Measurements from ENCODE around the gene EDDM13. TPM values are rescaled to one million over a fixed set of nuclear protein-coding genes. Genes with fewer than 3 reads are reported as not detected.

EDDM13 gene
- total and polyA plus RNA-seq, 10 donors: 0.71 to 1.2 (median 1.1) TPM; not detected in 7

DNA sequence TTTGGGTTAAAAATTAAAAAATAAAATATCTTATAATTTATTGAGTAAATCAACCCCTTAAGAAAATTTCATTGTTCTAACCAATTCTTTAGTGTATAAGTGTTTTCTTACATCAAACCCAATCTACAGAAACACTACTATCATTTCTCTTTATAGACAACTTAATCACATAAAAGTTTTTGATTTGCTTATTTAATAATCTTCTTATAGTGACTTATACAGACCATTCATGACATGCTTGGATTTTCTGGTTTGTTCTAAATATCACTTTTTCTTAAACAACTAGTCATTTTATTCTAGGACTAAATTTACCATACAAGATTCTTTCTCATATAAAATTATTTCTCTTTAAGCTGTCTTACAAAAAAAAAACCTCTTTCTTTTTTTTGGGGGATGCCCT lies 69.4 kb downstream of the EDDM13 start:
- no peaks in the 10 kb centered on the region for H3K36me3 ChIP-seq
- no peak overlapping the region for H3K27ac ChIP-seq
- no peak for TF ChIP-seq POLR2AphosphoS5 (IDR thresholded peaks at IDR 0.05)
- TF ChIP-seq, protein P1, sequence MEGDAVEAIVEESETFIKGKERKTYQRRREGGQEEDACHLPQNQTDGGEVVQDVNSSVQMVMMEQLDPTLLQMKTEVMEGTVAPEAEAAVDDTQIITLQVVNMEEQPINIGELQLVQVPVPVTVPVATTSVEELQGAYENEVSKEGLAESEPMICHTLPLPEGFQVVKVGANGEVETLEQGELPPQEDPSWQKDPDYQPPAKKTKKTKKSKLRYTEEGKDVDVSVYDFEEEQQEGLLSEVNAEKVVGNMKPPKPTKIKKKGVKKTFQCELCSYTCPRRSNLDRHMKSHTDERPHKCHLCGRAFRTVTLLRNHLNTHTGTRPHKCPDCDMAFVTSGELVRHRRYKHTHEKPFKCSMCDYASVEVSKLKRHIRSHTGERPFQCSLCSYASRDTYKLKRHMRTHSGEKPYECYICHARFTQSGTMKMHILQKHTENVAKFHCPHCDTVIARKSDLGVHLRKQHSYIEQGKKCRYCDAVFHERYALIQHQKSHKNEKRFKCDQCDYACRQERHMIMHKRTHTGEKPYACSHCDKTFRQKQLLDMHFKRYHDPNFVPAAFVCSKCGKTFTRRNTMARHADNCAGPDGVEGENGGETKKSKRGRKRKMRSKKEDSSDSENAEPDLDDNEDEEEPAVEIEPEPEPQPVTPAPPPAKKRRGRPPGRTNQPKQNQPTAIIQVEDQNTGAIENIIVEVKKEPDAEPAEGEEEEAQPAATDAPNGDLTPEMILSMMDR (IDR thresholded peaks at IDR 0.05 in 8 of 11, conservative IDR thresholded peaks at IDR 0.05 in 3 of 11): no peak
- no peak for TF ChIP-seq POLR2A (IDR thresholded peaks at IDR 0.05)
- peaks cover 0 to 28% (median 13%) of the 10 kb centered on the region in 8 donors for H3K9me3 ChIP-seq
- no peak for DNase-seq
- no peaks in the 10 kb centered on the region for H3K4me1 ChIP-seq
- H3K27me3 ChIP-seq (replicated peaks in 1 of 7): no peaks in the 10 kb centered on the region
- no peak overlapping the region for H3K4me3 ChIP-seq
- intact Hi-C loops (cut with DNase I; ENCODE audit: low total_unique reads): loop anchor here (10.0 kb wide), 1 partner anchor 267 kb away; no protein-coding TSS in a partner anchor

DNA sequence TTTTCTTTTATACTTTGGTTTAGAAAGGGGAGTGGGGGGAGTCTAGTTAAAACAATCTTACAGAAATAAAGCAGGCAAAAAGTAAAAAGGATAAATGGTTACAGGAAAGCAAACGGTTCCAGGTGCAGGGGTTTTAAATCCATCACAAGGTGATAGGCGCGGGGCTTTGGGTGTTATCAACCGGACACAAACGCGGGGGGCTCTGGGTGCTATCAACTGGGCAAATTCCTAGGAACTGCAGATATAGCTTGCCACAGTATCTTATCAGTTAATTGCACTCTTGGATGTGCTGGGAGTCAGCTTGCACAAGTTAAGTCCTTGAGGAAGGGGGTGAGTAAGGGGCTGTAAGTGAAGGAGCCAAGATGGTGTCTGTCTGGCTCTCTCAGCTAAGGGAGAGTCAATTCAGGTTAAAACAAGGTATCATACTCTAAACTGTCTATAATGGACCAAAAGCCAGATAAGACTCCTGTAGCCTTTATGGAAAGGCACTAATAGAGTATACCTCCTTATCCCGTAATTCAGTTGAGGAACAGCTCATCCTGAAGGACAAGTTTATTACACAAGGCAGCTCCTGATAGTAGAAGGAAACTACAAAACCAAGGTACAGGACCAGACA lies 74.7 kb downstream of the EDDM13 start:
- Histone ChIP-seq H3K9me3 (peaks cover 0 to 10% (median 2%) of the 10 kb centered on the region in 8 donors), H3K27ac (no peak overlapping the region), H3K4me1 (no peaks in the 10 kb centered on the region), H3K27me3 (replicated peaks in 1 of 7) (no peaks in the 10 kb centered on the region), H3K36me3 (no peaks in the 10 kb centered on the region), H3K4me3 (no peak overlapping the region)
- intact Hi-C loops (cut with DNase I; ENCODE audit: low total_unique reads): loop anchor here (10.0 kb wide), 1 partner anchor 272 kb away; no protein-coding TSS in a partner anchor
- 74 to 89% (median 81%) methylated on average over 7 of the region's 7 CpGs for whole genome bisulfite sequencing, 5 donors
- TF ChIP-seq, protein P1 (IDR thresholded peaks at IDR 0.05 in 8 of 11, conservative IDR thresholded peaks at IDR 0.05 in 3 of 11): no peak
- TF ChIP-seq POLR2A (IDR thresholded peaks at IDR 0.05): no peak
- no peak for TF ChIP-seq POLR2AphosphoS5 (IDR thresholded peaks at IDR 0.05)
- no peak for DNase-seq

DNA sequence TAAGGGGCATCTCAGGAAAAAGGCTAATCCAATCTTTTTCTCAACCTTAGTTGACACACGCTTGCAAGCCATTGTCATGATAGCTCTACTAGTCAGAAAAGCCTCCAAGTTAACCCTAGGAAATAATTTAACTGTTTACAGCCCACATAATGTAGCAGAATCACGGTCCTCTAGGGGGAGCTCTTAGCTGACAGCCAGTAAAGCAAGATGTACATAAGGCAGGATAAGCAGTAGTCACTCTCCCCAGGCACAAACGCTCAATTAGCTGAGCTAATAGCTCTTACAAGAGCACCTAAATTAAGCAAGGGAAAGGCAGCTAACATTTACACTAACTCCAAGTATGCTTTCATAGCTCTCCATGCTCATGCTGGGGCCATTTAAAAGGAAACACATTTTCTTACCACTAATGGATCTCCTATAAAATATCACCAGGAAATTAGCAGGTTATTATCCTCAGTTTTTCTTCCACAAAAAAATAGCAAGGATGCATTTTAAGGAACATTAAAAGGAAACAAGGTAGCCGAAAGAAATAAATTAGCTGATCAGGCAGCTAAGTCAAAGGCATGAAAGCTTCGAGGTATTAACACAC lies 75.8 kb downstream of the EDDM13 start:
- H3K4me1 ChIP-seq: no peaks in the 10 kb centered on the region
- intact Hi-C loops (cut with DNase I; ENCODE audit: low total_unique reads): loop anchor here (10.0 kb wide), 1 partner anchor 274 kb away; no protein-coding TSS in a partner anchor
- no peak overlapping the region for H3K4me3 ChIP-seq
- no peaks in the 10 kb centered on the region for H3K36me3 ChIP-seq
- no peaks in the 10 kb centered on the region for H3K27me3 ChIP-seq (replicated peaks in 1 of 7)
- H3K9me3 ChIP-seq: no peaks in the 10 kb centered on the region
- WGBS, 5 donors: 65 to 86% (median 73%) methylated on average over 5 of the region's 5 CpGs
- TF ChIP-seq POLR2AphosphoS5 (IDR thresholded peaks at IDR 0.05): no peak
- TF ChIP-seq, protein P1 (IDR thresholded peaks at IDR 0.05 in 8 of 11, conservative IDR thresholded peaks at IDR 0.05 in 3 of 11): peak in 1 of 11 experiments; percentile 8
- TF ChIP-seq POLR2A (IDR thresholded peaks at IDR 0.05): no peak
- H3K27ac ChIP-seq: no peak overlapping the region
- DNase-seq: no peak

DNA sequence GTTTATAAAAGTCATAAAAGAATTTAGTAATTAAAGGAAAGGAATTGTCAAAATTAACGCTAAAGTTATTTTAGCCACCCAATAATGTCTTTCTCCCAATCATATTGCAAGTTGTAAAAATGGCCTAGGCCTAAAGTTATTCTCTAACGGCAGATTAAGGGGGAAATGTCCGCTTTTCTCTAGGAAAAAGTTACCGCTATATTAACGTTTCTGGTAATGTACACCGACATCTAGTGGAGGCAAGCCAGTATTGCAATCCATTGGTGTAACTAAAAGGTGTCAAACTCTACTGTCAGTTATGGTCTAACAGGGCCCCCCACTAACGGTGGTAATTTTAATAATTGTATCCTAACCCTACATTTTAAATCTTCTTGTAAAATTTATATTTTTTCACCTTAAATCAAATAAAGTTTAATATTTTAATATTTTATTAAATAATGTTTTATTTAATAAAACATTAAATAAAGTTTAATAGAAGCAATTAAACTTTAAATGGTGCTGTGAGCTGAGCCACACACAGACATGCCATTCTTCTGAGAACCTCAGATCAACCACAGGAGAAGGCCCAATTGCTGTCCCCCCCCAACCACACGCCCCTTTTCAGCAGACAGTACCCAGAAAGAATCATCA lies 78.0 kb downstream of the EDDM13 start:
- H3K27ac ChIP-seq: no peak overlapping the region
- DNase-seq: no peak
- WGBS, 5 donors: 15 to 20% (median 18%) methylated on average over 8 of the region's 8 CpGs
- H3K27me3 ChIP-seq (replicated peaks in 1 of 7): no peaks in the 10 kb centered on the region
- no peak overlapping the region for H3K4me3 ChIP-seq
- H3K36me3 ChIP-seq: no peaks in the 10 kb centered on the region
- TF ChIP-seq, protein P1 (IDR thresholded peaks at IDR 0.05 in 8 of 11, conservative IDR thresholded peaks at IDR 0.05 in 3 of 11): peak; percentile 49 to 88 (median 79)
- TF ChIP-seq POLR2A (IDR thresholded peaks at IDR 0.05): no peak
- H3K4me1 ChIP-seq: no peaks in the 10 kb centered on the region
- no peaks in the 10 kb centered on the region for H3K9me3 ChIP-seq
- intact Hi-C loops (cut with DNase I; ENCODE audit: low total_unique reads): no loop called here

All from spleen (tissue), 11 donors.